Glutamatergic neuron (in vitro differentiated cells): Measurements from ENCODE around the gene DUSP9. TPM values are rescaled to one million over a fixed set of nuclear protein-coding genes. Genes with fewer than 3 reads are reported as not detected.

ENCODE experiments used
- DNase-seq: peaks from one replicate; pipeline ENCODE4 v3.0.0; 2022
- H3K27ac Mint-ChIP-seq: one replicate; pipeline ENCODE4 v1.8.0; 2020; ENCODE audit warnings: mild to moderate bottlenecking, mixed read lengths, inconsistent platforms; ENCODE audit not compliant: unreplicated experiment
- H3K27me3 Mint-ChIP-seq: one replicate; pipeline ENCODE4 v1.8.0; 2020; ENCODE audit warnings: mild to moderate bottlenecking, moderate library complexity, mixed read lengths, inconsistent platforms; ENCODE audit not compliant: unreplicated experiment
- H3K36me3 Mint-ChIP-seq: one replicate; pipeline ENCODE4 v1.8.0; 2020; ENCODE audit warnings: mild to moderate bottlenecking, mixed read lengths, inconsistent platforms; ENCODE audit not compliant: unreplicated experiment
- H3K4me1 Mint-ChIP-seq: one replicate; pipeline ENCODE4 v1.8.0; 2020; ENCODE audit warnings: mild to moderate bottlenecking, low read depth, mixed read lengths, inconsistent platforms; ENCODE audit not compliant: unreplicated experiment
- H3K4me3 Mint-ChIP-seq: one replicate; pipeline ENCODE4 v1.8.0; 2020; ENCODE audit warnings: mild to moderate bottlenecking, mixed read lengths, inconsistent platforms; ENCODE audit not compliant: unreplicated experiment
- H3K9me3 Mint-ChIP-seq: one replicate; pipeline ENCODE4 v1.8.0; 2020; ENCODE audit warnings: mild to moderate bottlenecking, moderate library complexity, mixed read lengths, inconsistent platforms; ENCODE audit not compliant: unreplicated experiment
- CTCF ChIP-seq: fragments of 200-600 bp; sonication (generic); IDR thresholded peaks from one replicate; pipeline ENCODE4 v1.5.0; 2021; ENCODE audit not compliant: partially characterized antibody, unreplicated experiment
- total RNA-seq: library from RNA; stranded (reverse); fragmentation: NEBNext Ultra II Directional; extraction: Animal tissue kit (Norgen Biotek cat#: 25700); gene quantifications from one replicate; pipeline ENCODE4 v1.2.1, GENCODE V29; 2021; ENCODE audit not compliant: unreplicated experiment

The DUSP9 gene
- total RNA-seq, 1 donor from 2014 or later: 0.61 TPM

GRCh38 chrX:153634236-153634635, 12.8 kb upstream of the DUSP9 start:
- DNase-seq: no peak
- H3K36me3 Mint-ChIP-seq: peaks cover 6% of the 10 kb centered on the region
- no peak overlapping the region for H3K4me3 Mint-ChIP-seq
- no peak for TF ChIP-seq CTCF
- H3K27ac Mint-ChIP-seq: no peak overlapping the region
- H3K4me1 Mint-ChIP-seq: no peaks in the 10 kb centered on the region
- H3K9me3 Mint-ChIP-seq: no peaks in the 10 kb centered on the region
- no peaks in the 10 kb centered on the region for H3K27me3 Mint-ChIP-seq

- H3K4me3 Mint-ChIP-seq: no peak overlapping the region
- no peak overlapping the region for H3K27ac Mint-ChIP-seq
- TF ChIP-seq CTCF: no peak
- H3K9me3 Mint-ChIP-seq: no peaks in the 10 kb centered on the region
- H3K4me1 Mint-ChIP-seq: no peaks in the 10 kb centered on the region
- H3K36me3 Mint-ChIP-seq: peaks cover 6% of the 10 kb centered on the region
- no peaks in the 10 kb centered on the region for H3K27me3 Mint-ChIP-seq
- no peak for DNase-seq
These were observed 12.2 kb upstream of the DUSP9 start for GRCh38 chrX:153634832-153635231.

- H3K27ac Mint-ChIP-seq: no peak overlapping the region
- no peaks in the 10 kb centered on the region for H3K27me3 Mint-ChIP-seq
- no peak for DNase-seq
- no peak for TF ChIP-seq CTCF
- no peaks in the 10 kb centered on the region for H3K9me3 Mint-ChIP-seq
- H3K36me3 Mint-ChIP-seq: peaks cover 6% of the 10 kb centered on the region
- H3K4me1 Mint-ChIP-seq: no peaks in the 10 kb centered on the region
- H3K4me3 Mint-ChIP-seq: no peak overlapping the region
These were observed 11.6 kb upstream of the DUSP9 start for GRCh38 chrX:153635388-153635787.

GRCh38 chrX:153635788-153636668, 11.0 kb upstream of the DUSP9 start:
- DNase-seq: peak; percentile 34
- H3K27ac Mint-ChIP-seq: no peak overlapping the region
- no peak for TF ChIP-seq CTCF

GRCh38 chrX:153636716-153637115, 10.3 kb upstream of the DUSP9 start:
- no peak for TF ChIP-seq CTCF
- H3K4me1 Mint-ChIP-seq: peaks cover 6% of the 10 kb centered on the region
- H3K27me3 Mint-ChIP-seq: no peaks in the 10 kb centered on the region
- no peaks in the 10 kb centered on the region for H3K9me3 Mint-ChIP-seq
- DNase-seq: no peak
- H3K27ac Mint-ChIP-seq: no peak overlapping the region
- H3K36me3 Mint-ChIP-seq: no peaks in the 10 kb centered on the region
- H3K4me3 Mint-ChIP-seq: no peak overlapping the region

More at GRCh38 chrX:153635788-153636668, 11.0 kb upstream of the DUSP9 start:
- peaks cover 2% of the 10 kb centered on the region for H3K4me1 Mint-ChIP-seq
- H3K4me3 Mint-ChIP-seq: no peak overlapping the region
- no peaks in the 10 kb centered on the region for H3K27me3 Mint-ChIP-seq
- no peaks in the 10 kb centered on the region for H3K9me3 Mint-ChIP-seq
- H3K36me3 Mint-ChIP-seq: peaks cover 4% of the 10 kb centered on the region
